Activated T-helper 9 cell treated with anti-CD3 and anti-CD28 coated beads, Interleukin-2, amount 50 U/mL, for 16 hours (primary cell): Measurements from ENCODE around the gene MYH9.
"Not testable (repeated sequence)": the region's sequence is repeated elsewhere in the genome, so short reads cannot be mapped to it uniquely, and the experiment has no call there.

Experiments used
- DNase-seq: peaks from one replicate; pipeline ENCODE4 v3.0.0-alpha.2; 2020; ENCODE audit warnings: low read depth

Gene MYH9

GRCh38 chr22:36413022-36413775 lies 25.4 kb upstream of the MYH9 start:
- DNase-seq: no peak

GRCh38 chr22:36411589-36412258 lies 24.0 kb upstream of the MYH9 start:
- peak; percentile 12 for DNase-seq

GRCh38 chr22:36409911-36410756 lies 22.4 kb upstream of the MYH9 start:
- DNase-seq: peak; percentile 55

- not testable (repeated sequence) for DNase-seq
Measured at GRCh38 chr22:36409554-36409910, 21.8 kb upstream of the MYH9 start.

- DNase-seq: no peak
Measured at GRCh38 chr22:36409056-36409455, 21.3 kb upstream of the MYH9 start.

- DNase-seq: no peak
Measured at GRCh38 chr22:36406721-36407120, 19.0 kb upstream of the MYH9 start.

- DNase-seq: no peak
Measured at GRCh38 chr22:36405671-36406538, 18.1 kb upstream of the MYH9 start.

- DNase-seq: no peak
Measured at GRCh38 chr22:36405221-36405661, 17.5 kb upstream of the MYH9 start.

- no peak for DNase-seq
Measured at GRCh38 chr22:36404446-36404845, 16.7 kb upstream of the MYH9 start.

GRCh38 chr22:36399472-36399778 lies 11.7 kb upstream of the MYH9 start:
- no peak for DNase-seq

- DNase-seq: no peak
Measured at GRCh38 chr22:36398601-36399471, 11.1 kb upstream of the MYH9 start.

- no peak for DNase-seq
Measured at GRCh38 chr22:36397131-36398093, 9.6 kb upstream of the MYH9 start.

GRCh38 chr22:36395915-36396314 lies 8.1 kb upstream of the MYH9 start:
- DNase-seq: no peak

GRCh38 chr22:36395055-36395849 lies 7.5 kb upstream of the MYH9 start:
- no peak for DNase-seq

GRCh38 chr22:36391638-36392037 lies 3.9 kb upstream of the MYH9 start:
- no peak for DNase-seq

- DNase-seq: not testable (repeated sequence)
Measured at GRCh38 chr22:36389122-36389521, 1.4 kb upstream of the MYH9 start.

- DNase-seq: no peak
Measured at GRCh38 chr22:36387709-36387958, 133 bp downstream of the MYH9 start.

- no peak for DNase-seq
Measured at GRCh38 chr22:36386900-36387708, 663 bp downstream of the MYH9 start.
